GM19455 (cell line): ENCODE data around the gene CPSF7.
A peak's percentile ranks its signal among the peaks of the same experiment; 100 is the strongest.
"Not testable (repeated sequence)": the region's sequence is repeated elsewhere in the genome, so short reads cannot be mapped to it uniquely, and the experiment has no call there.

ENCODE experiments used
- ATAC-seq: cut with Tn5 transposase; IDR thresholded peaks from one replicate; pipeline ENCODE4 v1.9.1; 2021; ENCODE audit not compliant: unreplicated experiment

The CPSF7 gene

GRCh38 chr11:61429691-61430582, at the start of gene CPSF7, which contains the start of gene SDHAF2:
TSS of gene CPSF7 (minus strand) at chr11:61429975. CDS start at chr11:61429235, 740 bp downstream.
TSS of gene SDHAF2 (plus strand) at chr11:61430124. CDS start at chr11:61430147, 23 bp downstream.
- ATAC-seq, result peak; percentile 88

GRCh38 chr11:61477727-61478148, 48.0 kb upstream of the CPSF7 start:
- ATAC-seq, result no peak

- no peak for ATAC-seq
Measured at GRCh38 chr11:61477126-61477525, 47.4 kb upstream of the CPSF7 start.

GRCh38 chr11:61476371-61476770, 46.6 kb upstream of the CPSF7 start:
- no peak for ATAC-seq

- ATAC-seq, result no peak
Measured at GRCh38 chr11:61475433-61475832, 45.7 kb upstream of the CPSF7 start.

- no peak for ATAC-seq
Measured at GRCh38 chr11:61474013-61474643, 44.4 kb upstream of the CPSF7 start.

- no peak for ATAC-seq
Measured at GRCh38 chr11:61473370-61474012, 43.7 kb upstream of the CPSF7 start.

- ATAC-seq, result no peak
Measured at GRCh38 chr11:61472868-61473267, 43.1 kb upstream of the CPSF7 start.

GRCh38 chr11:61472282-61472681, 42.5 kb upstream of the CPSF7 start:
- ATAC-seq, result no peak

GRCh38 chr11:61468002-61468401, 38.2 kb upstream of the CPSF7 start:
- ATAC-seq, result no peak

- ATAC-seq, result not testable (repeated sequence)
Measured at GRCh38 chr11:61467602-61468001, 37.8 kb upstream of the CPSF7 start.

GRCh38 chr11:61460986-61461385, 31.2 kb upstream of the CPSF7 start:
- no peak for ATAC-seq

- ATAC-seq, result no peak
Measured at GRCh38 chr11:61460474-61460881, 30.7 kb upstream of the CPSF7 start.

- ATAC-seq, result no peak
Measured at GRCh38 chr11:61454520-61454919, 24.7 kb upstream of the CPSF7 start.

GRCh38 chr11:61453695-61454094, 23.9 kb upstream of the CPSF7 start:
- ATAC-seq, result no peak

GRCh38 chr11:61452825-61453224, 23.1 kb upstream of the CPSF7 start:
- ATAC-seq, result no peak

- no peak for ATAC-seq
Measured at GRCh38 chr11:61448552-61448927, 18.8 kb upstream of the CPSF7 start.

GRCh38 chr11:61447601-61448551, 18.1 kb upstream of the CPSF7 start:
- no peak for ATAC-seq

GRCh38 chr11:61446211-61446651, 16.5 kb upstream of the CPSF7 start:
- no peak for ATAC-seq

GRCh38 chr11:61445516-61445915, 15.7 kb upstream of the CPSF7 start:
- no peak for ATAC-seq
